Activated naive CD4-positive, alpha-beta T cell treated with Interleukin-2 at 50 U/mL for 16 hours (primary cell): ENCODE data around the gene CKB.

Source experiments
- DNase-seq: peaks from one replicate; pipeline ENCODE4 v3.0.0-alpha.2; 2020

Gene CKB

GRCh38 chr14:103549361-103550311 is 27.0 kb upstream of the CKB start:
- DNase-seq = no peak

- DNase-seq = no peak
Measured at GRCh38 chr14:103548463-103549351, 26.1 kb upstream of the CKB start.

- DNase-seq = no peak
Measured at GRCh38 chr14:103547941-103548462, 25.4 kb upstream of the CKB start.

DNA sequence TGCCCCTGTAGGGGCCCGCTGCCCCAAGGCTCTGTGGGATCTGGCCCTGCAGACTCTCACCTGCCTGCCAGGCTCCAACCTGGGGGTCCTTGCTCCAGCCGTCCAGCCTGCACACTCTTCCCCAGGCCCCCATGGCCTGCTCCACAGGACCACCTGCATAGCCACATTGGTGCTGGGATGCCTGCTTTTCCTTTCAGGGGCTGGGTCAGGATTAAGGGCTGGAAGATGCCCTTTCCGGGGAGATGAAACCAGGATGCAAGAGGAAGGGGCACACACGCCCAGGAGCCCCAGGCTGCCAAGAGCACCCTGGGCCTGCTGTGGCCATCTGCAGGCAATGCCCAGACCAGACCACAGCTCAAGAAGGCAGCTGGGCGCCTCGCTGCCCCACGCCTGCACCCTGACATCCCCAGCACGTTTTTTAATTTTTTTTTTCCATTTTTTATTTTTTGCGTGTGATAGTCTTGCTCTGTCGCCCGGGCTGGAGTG is 24.9 kb upstream of the CKB start:
- no peak for DNase-seq

DNA sequence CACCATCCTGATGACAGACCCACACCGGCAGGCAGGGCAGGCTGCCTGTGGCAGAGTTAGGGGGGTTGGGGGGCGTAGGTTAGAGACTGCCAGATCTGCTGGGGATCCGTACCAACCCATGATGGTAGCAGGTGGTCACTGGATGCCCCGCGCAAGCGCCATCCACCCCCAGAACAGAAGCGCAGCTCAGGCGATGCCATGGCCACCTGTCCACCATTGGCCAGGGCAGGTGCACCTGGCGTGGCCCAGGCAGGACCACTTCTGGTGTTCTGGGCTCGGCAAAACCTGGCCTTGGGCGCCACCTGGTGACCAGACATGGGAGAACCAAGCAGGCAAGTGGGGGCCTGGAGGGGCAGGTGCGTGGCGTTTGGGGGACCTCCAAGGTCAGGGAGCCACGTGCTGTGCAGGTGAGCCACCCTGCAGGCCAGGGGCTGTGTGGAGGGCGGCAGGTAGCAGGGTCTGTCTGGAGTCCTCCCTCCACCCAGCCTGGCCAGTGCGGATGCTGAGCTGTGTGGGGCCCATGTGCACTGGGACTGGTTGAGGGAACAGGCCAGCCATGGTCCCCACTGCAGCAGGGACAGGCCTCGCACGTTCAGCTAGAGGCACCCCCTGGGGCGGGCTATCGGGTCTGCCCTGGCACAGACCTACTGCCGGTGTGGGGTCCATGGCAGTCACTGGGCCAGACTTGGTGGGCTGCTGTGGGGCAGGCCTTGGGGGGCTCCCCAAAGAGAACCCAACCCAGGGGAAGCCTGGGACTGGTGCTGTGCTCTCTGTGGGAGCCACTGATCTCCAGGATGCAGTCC is 24.2 kb upstream of the CKB start:
- peak; percentile 79 for DNase-seq

- no peak for DNase-seq
Measured at GRCh38 chr14:103545915-103546651, 23.5 kb upstream of the CKB start.

- no peak for DNase-seq
Measured at GRCh38 chr14:103545219-103545914, 22.7 kb upstream of the CKB start.

- no peak for DNase-seq
Measured at GRCh38 chr14:103544388-103545218, 22.0 kb upstream of the CKB start.

- DNase-seq = no peak
Measured at GRCh38 chr14:103543721-103544387, 21.2 kb upstream of the CKB start.

- no peak for DNase-seq
Measured at GRCh38 chr14:103543140-103543539, 20.5 kb upstream of the CKB start.

- DNase-seq = no peak
Measured at GRCh38 chr14:103542605-103543088, 20.0 kb upstream of the CKB start.

- no peak for DNase-seq
Measured at GRCh38 chr14:103541709-103542604, 19.3 kb upstream of the CKB start.

DNA sequence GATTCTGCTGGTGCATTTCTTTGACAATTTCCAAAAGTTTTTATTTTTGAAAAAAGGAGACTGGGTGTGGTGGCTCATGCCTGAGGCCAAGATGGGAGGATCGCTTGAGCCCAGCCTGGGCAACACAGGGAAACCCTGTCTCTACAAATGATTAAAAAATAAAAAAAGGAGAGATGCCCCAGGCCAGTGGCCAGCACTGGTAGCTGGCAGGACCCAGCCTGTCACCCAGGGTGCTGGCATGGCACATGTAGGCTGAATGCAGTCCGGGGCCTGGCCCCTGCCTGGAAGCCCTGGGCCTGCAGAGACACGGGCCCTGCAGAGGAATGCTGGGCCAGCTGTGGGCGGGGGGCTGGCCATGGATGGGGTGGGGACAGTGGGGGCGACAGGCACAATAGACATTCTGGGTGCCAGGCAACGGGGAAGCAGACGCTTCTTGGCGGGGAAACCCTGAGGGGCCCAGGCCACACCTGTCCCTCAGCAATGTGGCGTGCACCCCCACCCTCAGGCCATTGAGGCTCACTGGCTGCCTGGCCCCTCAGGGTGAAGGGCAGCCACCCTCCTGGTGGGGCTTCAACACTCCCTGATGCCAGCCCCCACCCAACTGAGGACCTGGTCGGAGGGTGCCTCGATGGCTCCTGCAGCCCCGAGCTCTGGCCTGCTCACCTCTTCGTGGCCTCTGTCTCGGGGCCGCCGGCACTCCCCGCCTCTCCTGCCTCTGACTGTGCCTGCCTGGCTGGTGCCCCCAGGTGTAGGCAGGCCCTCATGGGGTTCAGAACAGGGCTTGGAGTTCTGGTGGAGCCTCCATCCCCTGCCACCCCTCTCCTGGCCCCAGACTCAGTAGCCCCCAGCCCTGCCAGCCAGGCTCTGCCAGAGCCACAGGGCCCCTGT is 18.4 kb upstream of the CKB start:
- no peak for DNase-seq

GRCh38 chr14:103539056-103539825 is 16.6 kb upstream of the CKB start:
- no peak for DNase-seq

GRCh38 chr14:103538291-103539055 is 15.8 kb upstream of the CKB start:
- no peak for DNase-seq
